Kidney (tissue), 14 donors: ENCODE measurements around the gene BEST4. TPM values are rescaled to one million over a fixed set of nuclear protein-coding genes. Genes with fewer than 3 reads are reported as not detected.
"Not testable (repeated sequence)": the region's sequence is repeated elsewhere in the genome, so short reads cannot be mapped to it uniquely, and the experiment has no call there.

Experiments
- DNase-seq, 5 donors: peaks; one replicate each; pipeline ENCODE4 v3.0.0-alpha.2; 2013 to 2020
- FAIRE-seq: peaks from 2 replicates; lab custom pipeline; 2012; peaks lifted over from hg19 to GRCh38; lab: Jason Lieb, UNC
- H3K27ac ChIP-seq, 2 donors: one replicate each; pipeline ENCODE4 v1.7.0; 2013; ENCODE audit warnings: low read depth in 2 of 2, low read length in 2 of 2, inconsistent platforms in 1 of 2
- H3K27me3 ChIP-seq: one replicate; pipeline ENCODE4 v1.7.1; 2013; ENCODE audit warnings: low read length, inconsistent platforms; ENCODE audit not compliant: control insufficient read depth, insufficient read depth
- H3K36me3 ChIP-seq, 3 donors: one replicate each; pipeline versions ENCODE4 v1.7.0 to v1.7.1; 2013; ENCODE audit warnings: low read length in 3 of 3, control low read depth in 1 of 3, inconsistent platforms in 1 of 3; ENCODE audit not compliant: insufficient read depth in 3 of 3, control insufficient read depth in 2 of 3
- H3K4me1 ChIP-seq, 3 donors: one replicate each; pipeline versions ENCODE4 v1.7.0 to v1.7.1; 2013; ENCODE audit warnings: low read length in 3 of 3, inconsistent platforms in 1 of 3, low read depth in 1 of 3; ENCODE audit not compliant: control insufficient read depth in 2 of 3, insufficient read depth in 2 of 3
- H3K4me3 ChIP-seq, 3 donors: one replicate each; pipeline versions ENCODE4 v1.7.0 to v1.8.1; 2013; ENCODE audit warnings: low read length in 3 of 3, control low read depth in 1 of 3, inconsistent platforms in 1 of 3
- H3K9ac ChIP-seq, 3 donors: one replicate each; pipeline versions ENCODE4 v1.7.0 to v1.7.1; 2013; ENCODE audit warnings: low read length in 3 of 3, control low read depth in 1 of 3, inconsistent platforms in 1 of 3
- H3K9me3 ChIP-seq, 3 donors: one replicate each; pipeline versions ENCODE4 v1.7.0 to v1.7.1; 2013; ENCODE audit warnings: low read length in 3 of 3, control low read depth in 1 of 3, inconsistent platforms in 1 of 3; ENCODE audit not compliant: control insufficient read depth in 2 of 3, insufficient read depth in 1 of 3
- CTCF ChIP-seq: IDR thresholded peaks from 3 replicates; pipeline ENCODE4 v1.5.1; 2012; ENCODE audit warnings: mild to moderate bottlenecking, moderate library complexity, borderline replicate concordance; ENCODE audit not compliant: insufficient read depth; ENCODE audit errors: extremely low read depth
- intact Hi-C: fragments of 100-400 bp; cut with DNase I; formaldehyde crosslinking; loops from one replicate; pipeline ENCODE4 v1.11.1; 2022
- polyA plus RNA-seq: library from polyadenylated mRNA; stranded (reverse); fragments of 350-450 nt; fragmentation: Illumina TruSeq; extraction: RNeasy Lipid Tissue Mini Kit (QIAGEN cat#74804); gene quantifications from one replicate; pipeline ENCODE4 v1.2.3, GENCODE V29; 2014; ENCODE audit warnings: low read depth, low replicate concordance; ENCODE audit not compliant: insufficient read depth
- total RNA-seq: library from RNA; stranded (reverse); fragmentation: NEBNext Ultra II Directional; extraction: Animal tissue kit (Norgen Biotek cat#: 25700); gene quantifications from one replicate; pipeline ENCODE4 v1.2.1, GENCODE V29; 2021
- donor health status: control.
- donor health status: control.
- donor health status: control.
- donor health status: control.
- donor health status: control.
- donor health status: DM: yes; HTN: yes; CAD: no.
- donor health status: Normal renal cell carcinoma (clear cell type).

The BEST4 gene
- total and polyA plus RNA-seq, 2 donors from 2014 or later = 0.37 to 0.50 TPM

- DNase-seq (no peak), FAIRE-seq (no peak)
- TF ChIP-seq CTCF = no peak
- H3K36me3 ChIP-seq = no peaks in the 10 kb centered on the region
- H3K4me1 ChIP-seq = peaks cover 0 to 6% (median 5%) of the 10 kb centered on the region in 3 donors
- H3K9me3 ChIP-seq = no peaks in the 10 kb centered on the region
- intact Hi-C loops = no loop called here
- no peak overlapping the region for H3K4me3 ChIP-seq
- H3K27me3 ChIP-seq = no peaks in the 10 kb centered on the region
- no peak overlapping the region for H3K27ac ChIP-seq
- no peak overlapping the region for H3K9ac ChIP-seq
These were observed 44.8 kb downstream of the BEST4 start for GRCh38 chr1:44743211-44743610.

- FAIRE-seq = no peak
- no peak for TF ChIP-seq CTCF
- H3K4me1 ChIP-seq = peaks cover 0 to 6% (median 5%) of the 10 kb centered on the region in 3 donors
- peak in 1 of 5 donors; percentile 0 for DNase-seq
- H3K36me3 ChIP-seq = no peaks in the 10 kb centered on the region
- intact Hi-C loops = no loop called here
- H3K9me3 ChIP-seq = no peaks in the 10 kb centered on the region
- H3K9ac ChIP-seq = peak overlapping the region in 2 of 3 donors; percentile 24 to 84
- H3K4me3 ChIP-seq = peak overlapping the region; percentile 65 to 92 (median 91)
- H3K27me3 ChIP-seq = no peaks in the 10 kb centered on the region
- no peak overlapping the region for H3K27ac ChIP-seq
These were observed 47.8 kb downstream of the BEST4 start for GRCh38 chr1:44740179-44740617.

- intact Hi-C loops = no loop called here
- TF ChIP-seq CTCF = no peak
- no peaks in the 10 kb centered on the region for H3K27me3 ChIP-seq
- DNase-seq (peak; percentile 98 to 99 (median 98)), FAIRE-seq (peak; percentile 94)
- peak within 1 kb of the TSS; percentile 84 to 85 for H3K27ac ChIP-seq
- no peaks in the 10 kb centered on the region for H3K36me3 ChIP-seq
- no peaks in the 10 kb centered on the region for H3K9me3 ChIP-seq
- H3K9ac ChIP-seq = peak within 1 kb of the TSS; percentile 56 to 89 (median 79)
- H3K4me1 ChIP-seq = peaks cover 0 to 6% (median 5%) of the 10 kb centered on the region in 3 donors
- H3K4me3 ChIP-seq = peak within 1 kb of the TSS; percentile 65 to 92 (median 91)
These were observed 48.4 kb downstream of the BEST4 start, which contains the start of gene KIF2C for GRCh38 chr1:44739307-44740178. Gene KIF2C (plus strand): TSS chr1:44739837. CDS start chr1:44739933, 96 bp downstream.

- H3K9me3 ChIP-seq, DNase-seq, intact Hi-C loops, H3K27me3 ChIP-seq, H3K4me1 ChIP-seq, H3K36me3 ChIP-seq, FAIRE-seq: not testable (repeated sequence)
- Histone ChIP-seq H3K9ac (peak overlapping the region; percentile 56 to 89 (median 79)), H3K4me3 (peak overlapping the region; percentile 64 to 92 (median 91)), H3K27ac (peak overlapping the region; percentile 84 to 85)
These were observed 49.0 kb downstream of the BEST4 start for GRCh38 chr1:44738953-44739306.
